Glomerular visceral epithelial cell (primary cell): ENCODE measurements around the gene ZDHHC17.

Experiments
- DNase-seq: peaks from one replicate; pipeline ENCODE4 v3.0.0-alpha.2; 2016; ENCODE audit errors: extremely low spot score

Gene ZDHHC17

GRCh38 chr12:76878099-76878898 lies 114.4 kb downstream of the ZDHHC17 start:
- DNase-seq: peak; percentile 39

GRCh38 chr12:76878899-76879709 lies 115.2 kb downstream of the ZDHHC17 start, which contains the start of gene CSRP2:
TSS of gene CSRP2 (minus strand) at chr12:76879019. CDS start at chr12:76866260, 12,759 bp downstream.
- peak; percentile 95 for DNase-seq

- DNase-seq: no peak
Measured at GRCh38 chr12:76879710-76880518, 116.0 kb downstream of the ZDHHC17 start.

- DNase-seq: no peak
Measured at GRCh38 chr12:76880519-76881023, 116.7 kb downstream of the ZDHHC17 start.

GRCh38 chr12:76881142-76881541 lies 117.2 kb downstream of the ZDHHC17 start:
- DNase-seq: no peak

GRCh38 chr12:76882367-76882766 lies 118.5 kb downstream of the ZDHHC17 start:
- DNase-seq: no peak

GRCh38 chr12:76883151-76883550 lies 119.2 kb downstream of the ZDHHC17 start:
- peak; percentile 53 for DNase-seq

GRCh38 chr12:76883811-76884210 lies 119.9 kb downstream of the ZDHHC17 start:
- DNase-seq: no peak

- DNase-seq: no peak
Measured at GRCh38 chr12:76888775-76889174, 124.9 kb downstream of the ZDHHC17 start.

- DNase-seq: no peak
Measured at GRCh38 chr12:76890151-76891143, 126.5 kb downstream of the ZDHHC17 start.

GRCh38 chr12:76891609-76892008 lies 127.7 kb downstream of the ZDHHC17 start:
- no peak for DNase-seq

GRCh38 chr12:76895796-76896195 lies 131.9 kb downstream of the ZDHHC17 start:
- DNase-seq: no peak

- DNase-seq: no peak
Measured at GRCh38 chr12:76896274-76896673, 132.4 kb downstream of the ZDHHC17 start.

GRCh38 chr12:76898442-76898841 lies 134.5 kb downstream of the ZDHHC17 start:
- DNase-seq: no peak

GRCh38 chr12:76899522-76899921 lies 135.6 kb downstream of the ZDHHC17 start:
- no peak for DNase-seq

- DNase-seq: no peak
Measured at GRCh38 chr12:76901628-76902380, 137.9 kb downstream of the ZDHHC17 start.
